ENCODE results near the gene SMYD3.
"Not testable (repeated sequence)": the region's sequence is repeated elsewhere in the genome, so short reads cannot be mapped to it uniquely, and the experiment has no call there.

Gene SMYD3

GRCh38 chr1:245809361-245809760 lies 697.7 kb downstream of the SMYD3 start:
- DNase-seq, result no peak

GRCh38 chr1:245807954-245808719 lies 698.9 kb downstream of the SMYD3 start:
- DNase-seq, result no peak

- peak; percentile 3 for DNase-seq
Observed at GRCh38 chr1:245807306-245807705, 699.8 kb downstream of the SMYD3 start.

GRCh38 chr1:245805532-245805931 lies 701.5 kb downstream of the SMYD3 start:
- no peak for DNase-seq

GRCh38 chr1:245804696-245805095 lies 702.4 kb downstream of the SMYD3 start:
- DNase-seq, result no peak

GRCh38 chr1:245803666-245804037 lies 703.4 kb downstream of the SMYD3 start:
- DNase-seq, result no peak

- DNase-seq, result no peak
Observed at GRCh38 chr1:245802941-245803665, 704.0 kb downstream of the SMYD3 start.

GRCh38 chr1:245800901-245801605 lies 706.0 kb downstream of the SMYD3 start:
- DNase-seq, result no peak

- no peak for DNase-seq
Observed at GRCh38 chr1:245798349-245798711, 708.7 kb downstream of the SMYD3 start.

GRCh38 chr1:245797592-245798348 lies 709.3 kb downstream of the SMYD3 start:
- DNase-seq, result no peak

GRCh38 chr1:245791410-245792312 lies 715.4 kb downstream of the SMYD3 start:
- no peak for DNase-seq

GRCh38 chr1:245790441-245790840 lies 716.6 kb downstream of the SMYD3 start:
- no peak for DNase-seq

GRCh38 chr1:245788886-245789285 lies 718.2 kb downstream of the SMYD3 start:
- DNase-seq, result no peak

- DNase-seq, result no peak
Observed at GRCh38 chr1:245788269-245788668, 718.8 kb downstream of the SMYD3 start.

GRCh38 chr1:245786948-245787347 lies 720.1 kb downstream of the SMYD3 start:
- DNase-seq, result no peak

- DNase-seq, result no peak
Observed at GRCh38 chr1:245779797-245780755, 727.0 kb downstream of the SMYD3 start.

GRCh38 chr1:245777752-245778151 lies 729.3 kb downstream of the SMYD3 start:
- DNase-seq, result no peak

GRCh38 chr1:245776694-245777332 lies 730.3 kb downstream of the SMYD3 start:
- no peak for DNase-seq

- DNase-seq, result no peak
Observed at GRCh38 chr1:245776139-245776538, 730.9 kb downstream of the SMYD3 start.

- DNase-seq, result not testable (repeated sequence)
Observed at GRCh38 chr1:245774931-245775330, 732.1 kb downstream of the SMYD3 start.

All from CD4-positive, alpha-beta T cell treated with Interleukin-21 for 1 hour (primary cell).